Ishikawa (cell line): Measurements from ENCODE around the gene MZT1.

ENCODE experiments used
- CEBPB ChIP-seq: IDR thresholded peaks from 2 replicates; pipeline ENCODE4 v1.6.1; 2012
- EGR1 ChIP-seq: IDR thresholded peaks from 2 replicates; pipeline ENCODE4 v1.6.1; 2012
- EP300 ChIP-seq: IDR thresholded peaks from 2 replicates; pipeline ENCODE4 v1.6.1; 2012; ENCODE audit warnings: borderline replicate concordance
- FOXM1 ChIP-seq: IDR thresholded peaks from 2 replicates; pipeline ENCODE4 v1.6.1; 2012; ENCODE audit warnings: low read depth, borderline replicate concordance
- NFIC ChIP-seq: IDR thresholded peaks from 2 replicates; pipeline ENCODE4 v1.6.1; 2012
- RAD21 ChIP-seq: IDR thresholded peaks from 2 replicates; pipeline ENCODE4 v1.6.1; 2012; ENCODE audit warnings: low read depth
- TAF1 ChIP-seq: IDR thresholded peaks from 2 replicates; pipeline ENCODE4 v1.6.1; 2012; ENCODE audit warnings: low read depth, mild to moderate bottlenecking
- TCF12 ChIP-seq: IDR thresholded peaks from 2 replicates; pipeline ENCODE4 v1.6.1; 2012; ENCODE audit warnings: low read depth
- TEAD4 ChIP-seq: IDR thresholded peaks from 2 replicates; pipeline ENCODE4 v1.6.1; 2012
- YY1 ChIP-seq: IDR thresholded peaks from 2 replicates; pipeline ENCODE4 v1.6.1; 2012; ENCODE audit warnings: low read depth
- ZBTB7A ChIP-seq: IDR thresholded peaks from 2 replicates; pipeline ENCODE4 v1.6.1; 2012; ENCODE audit warnings: low read depth
- TF ChIP-seq, protein P1 (sequence below): IDR thresholded peaks from 2 replicates; pipeline ENCODE4 v1.6.1; 2012; ENCODE audit warnings: low read depth, mild to moderate bottlenecking
- TF ChIP-seq, protein P2 (sequence below): IDR thresholded peaks from 2 replicates; pipeline ENCODE4 v1.6.1; 2012
- TF ChIP-seq, protein P3 (sequence below): IDR thresholded peaks from 2 replicates; pipeline ENCODE4 v1.6.1; 2012

DNA sequence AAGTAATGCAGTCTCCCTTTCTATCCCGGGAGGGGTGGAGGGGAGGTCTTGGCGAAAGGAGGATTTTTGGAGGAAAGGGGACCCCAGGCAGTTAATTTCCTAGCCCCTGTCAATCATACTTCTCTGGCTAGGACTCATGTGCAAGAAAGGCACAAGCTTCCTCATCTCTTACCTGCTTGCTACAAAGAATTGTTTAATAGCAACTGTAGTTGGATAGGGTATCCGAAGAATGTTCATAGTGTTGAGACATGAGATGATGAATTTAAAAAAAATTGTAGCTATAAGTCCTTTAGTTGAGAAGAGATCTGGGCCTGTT lies 819 bp upstream of the MZT1 start:
- TF ChIP-seq TAF1 (no peak), CEBPB (no peak), TEAD4 (no peak), EP300 (no peak), ZBTB7A (no peak), RAD21 (no peak), YY1 (no peak), EGR1 (no peak), TCF12 (no peak), NFIC (no peak), FOXM1 (no peak)
- TF ChIP-seq, protein P1, sequence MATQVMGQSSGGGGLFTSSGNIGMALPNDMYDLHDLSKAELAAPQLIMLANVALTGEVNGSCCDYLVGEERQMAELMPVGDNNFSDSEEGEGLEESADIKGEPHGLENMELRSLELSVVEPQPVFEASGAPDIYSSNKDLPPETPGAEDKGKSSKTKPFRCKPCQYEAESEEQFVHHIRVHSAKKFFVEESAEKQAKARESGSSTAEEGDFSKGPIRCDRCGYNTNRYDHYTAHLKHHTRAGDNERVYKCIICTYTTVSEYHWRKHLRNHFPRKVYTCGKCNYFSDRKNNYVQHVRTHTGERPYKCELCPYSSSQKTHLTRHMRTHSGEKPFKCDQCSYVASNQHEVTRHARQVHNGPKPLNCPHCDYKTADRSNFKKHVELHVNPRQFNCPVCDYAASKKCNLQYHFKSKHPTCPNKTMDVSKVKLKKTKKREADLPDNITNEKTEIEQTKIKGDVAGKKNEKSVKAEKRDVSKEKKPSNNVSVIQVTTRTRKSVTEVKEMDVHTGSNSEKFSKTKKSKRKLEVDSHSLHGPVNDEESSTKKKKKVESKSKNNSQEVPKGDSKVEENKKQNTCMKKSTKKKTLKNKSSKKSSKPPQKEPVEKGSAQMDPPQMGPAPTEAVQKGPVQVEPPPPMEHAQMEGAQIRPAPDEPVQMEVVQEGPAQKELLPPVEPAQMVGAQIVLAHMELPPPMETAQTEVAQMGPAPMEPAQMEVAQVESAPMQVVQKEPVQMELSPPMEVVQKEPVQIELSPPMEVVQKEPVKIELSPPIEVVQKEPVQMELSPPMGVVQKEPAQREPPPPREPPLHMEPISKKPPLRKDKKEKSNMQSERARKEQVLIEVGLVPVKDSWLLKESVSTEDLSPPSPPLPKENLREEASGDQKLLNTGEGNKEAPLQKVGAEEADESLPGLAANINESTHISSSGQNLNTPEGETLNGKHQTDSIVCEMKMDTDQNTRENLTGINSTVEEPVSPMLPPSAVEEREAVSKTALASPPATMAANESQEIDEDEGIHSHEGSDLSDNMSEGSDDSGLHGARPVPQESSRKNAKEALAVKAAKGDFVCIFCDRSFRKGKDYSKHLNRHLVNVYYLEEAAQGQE, result no peak
- TF ChIP-seq, protein P2, sequence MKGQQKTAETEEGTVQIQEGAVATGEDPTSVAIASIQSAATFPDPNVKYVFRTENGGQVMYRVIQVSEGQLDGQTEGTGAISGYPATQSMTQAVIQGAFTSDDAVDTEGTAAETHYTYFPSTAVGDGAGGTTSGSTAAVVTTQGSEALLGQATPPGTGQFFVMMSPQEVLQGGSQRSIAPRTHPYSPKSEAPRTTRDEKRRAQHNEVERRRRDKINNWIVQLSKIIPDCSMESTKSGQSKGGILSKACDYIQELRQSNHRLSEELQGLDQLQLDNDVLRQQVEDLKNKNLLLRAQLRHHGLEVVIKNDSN, result no peak
- TF ChIP-seq, protein P3, sequence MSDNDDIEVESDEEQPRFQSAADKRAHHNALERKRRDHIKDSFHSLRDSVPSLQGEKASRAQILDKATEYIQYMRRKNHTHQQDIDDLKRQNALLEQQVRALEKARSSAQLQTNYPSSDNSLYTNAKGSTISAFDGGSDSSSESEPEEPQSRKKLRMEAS, result no peak
